GM18526 (cell line): ENCODE measurements around the gene IGFBPL1.

ENCODE experiments used
- POLR2A ChIP-seq: IDR thresholded peaks from 3 replicates; pipeline ENCODE4 v1.6.1; 2011; ENCODE audit not compliant: insufficient read length; ENCODE audit errors: extremely low read depth

IGFBPL1 gene

DNA sequence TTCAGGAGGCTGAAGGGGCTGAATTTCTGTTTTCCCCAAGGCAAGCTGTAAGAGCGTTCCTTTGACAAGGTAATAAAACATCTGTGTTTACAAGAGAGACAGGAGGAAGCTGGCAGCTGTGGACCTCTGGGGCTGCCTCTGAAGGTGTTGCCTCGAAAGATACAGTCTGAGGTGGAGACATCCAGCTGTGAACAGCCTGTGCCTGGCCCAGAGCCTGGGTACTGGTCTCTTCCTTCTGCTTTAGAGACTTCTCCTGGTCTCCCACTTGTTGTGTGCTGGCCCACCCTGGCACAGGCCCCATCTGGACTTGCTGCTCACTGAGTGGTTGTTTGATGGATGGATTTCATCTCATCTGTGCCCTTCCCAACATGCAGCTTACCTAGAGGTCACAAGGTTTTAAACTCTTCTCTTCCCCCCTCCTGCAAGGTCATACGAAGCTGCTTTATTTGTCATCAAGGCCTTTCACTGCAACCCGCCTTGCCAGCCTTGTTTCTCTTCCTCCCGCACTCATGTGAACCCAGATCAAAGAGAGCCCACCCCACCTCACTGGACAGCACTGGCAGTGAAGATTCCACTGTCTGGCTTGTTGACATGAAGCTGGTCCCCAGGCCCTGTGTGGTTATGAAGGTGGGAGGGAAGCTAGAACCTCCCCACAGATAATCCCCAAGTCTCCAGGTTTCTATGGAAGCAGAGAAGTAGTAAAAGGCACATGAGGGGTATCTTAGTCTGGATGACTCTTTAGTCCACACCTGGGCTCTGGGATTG is 66.7 kb downstream of the IGFBPL1 start:
- no peak for TF ChIP-seq POLR2A

DNA sequence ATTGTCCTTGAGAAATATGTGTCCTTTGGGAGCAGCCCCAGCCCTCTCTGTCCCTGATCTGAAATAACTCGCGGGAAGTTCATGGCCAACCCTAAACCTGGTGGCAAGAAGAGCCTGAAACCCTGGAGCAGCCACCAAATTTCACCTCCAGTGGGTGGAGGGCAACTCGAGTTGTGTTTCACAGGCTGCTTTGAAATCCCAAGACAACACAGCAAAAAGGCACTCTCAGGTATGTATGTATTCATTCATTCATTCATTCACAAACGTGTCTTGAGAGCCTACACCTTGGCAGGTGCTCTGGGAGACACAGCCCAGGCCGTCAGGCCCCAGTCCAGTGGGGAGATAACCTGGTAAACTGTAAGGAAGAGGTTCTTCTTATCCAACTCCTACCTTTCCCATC is 67.4 kb downstream of the IGFBPL1 start:
- TF ChIP-seq POLR2A: no peak
